Measurements from ENCODE around the gene FLAD1. TPM values are rescaled to one million over a fixed set of nuclear protein-coding genes. Genes with fewer than 3 reads are reported as not detected.
A peak's percentile ranks its signal among the peaks of the same experiment; 100 is the strongest.
"Not testable (repeated sequence)": the region's sequence is repeated elsewhere in the genome, so short reads cannot be mapped to it uniquely, and the experiment has no call there.

The FLAD1 gene
- total RNA-seq, 1 experiment from 2014 or later: 82.4 TPM

- peak within 1 kb of the TSS; percentile 59 for H3K4me3 ChIP-seq (ENCODE audit: low read depth, low read length, poor library complexity, severe bottlenecking)
- CTCF ChIA-PET: interaction anchor here (0.9 to 1.1 kb wide), 4 partner anchors 11 to 77 kb away, joined by 4 to 6 read pairs (median 4); partner anchors contain the start of gene PYGO2
- H3K9me3 ChIP-seq (ENCODE audit: low read depth, low read length, poor library complexity, severe bottlenecking): no peaks in the 10 kb centered on the region
- H3K4me1 ChIP-seq (ENCODE audit: insufficient read depth, low read length, poor library complexity, severe bottlenecking): peaks cover 48% of the 10 kb centered on the region
- peak within 1 kb of the TSS; percentile 96 for H3K27ac ChIP-seq (ENCODE audit: low read depth, low read length, poor library complexity, severe bottlenecking)
- no peak for TF ChIP-seq EZH2 (IDR thresholded peaks at IDR 0.05; ENCODE audit: borderline replicate concordance, low read depth, low read length, poor library complexity, severe bottlenecking)
- TF ChIP-seq, protein P1, sequence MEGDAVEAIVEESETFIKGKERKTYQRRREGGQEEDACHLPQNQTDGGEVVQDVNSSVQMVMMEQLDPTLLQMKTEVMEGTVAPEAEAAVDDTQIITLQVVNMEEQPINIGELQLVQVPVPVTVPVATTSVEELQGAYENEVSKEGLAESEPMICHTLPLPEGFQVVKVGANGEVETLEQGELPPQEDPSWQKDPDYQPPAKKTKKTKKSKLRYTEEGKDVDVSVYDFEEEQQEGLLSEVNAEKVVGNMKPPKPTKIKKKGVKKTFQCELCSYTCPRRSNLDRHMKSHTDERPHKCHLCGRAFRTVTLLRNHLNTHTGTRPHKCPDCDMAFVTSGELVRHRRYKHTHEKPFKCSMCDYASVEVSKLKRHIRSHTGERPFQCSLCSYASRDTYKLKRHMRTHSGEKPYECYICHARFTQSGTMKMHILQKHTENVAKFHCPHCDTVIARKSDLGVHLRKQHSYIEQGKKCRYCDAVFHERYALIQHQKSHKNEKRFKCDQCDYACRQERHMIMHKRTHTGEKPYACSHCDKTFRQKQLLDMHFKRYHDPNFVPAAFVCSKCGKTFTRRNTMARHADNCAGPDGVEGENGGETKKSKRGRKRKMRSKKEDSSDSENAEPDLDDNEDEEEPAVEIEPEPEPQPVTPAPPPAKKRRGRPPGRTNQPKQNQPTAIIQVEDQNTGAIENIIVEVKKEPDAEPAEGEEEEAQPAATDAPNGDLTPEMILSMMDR (conservative IDR thresholded peaks at IDR 0.05; ENCODE audit: low read depth, low read length): no peak
- DNase-seq (ENCODE audit: low spot score): peak; percentile 100
- peaks cover 23% of the 10 kb centered on the region for H3K36me3 ChIP-seq (ENCODE audit: insufficient read depth, low read length, poor library complexity, severe bottlenecking)
- BruUV-seq (replicated peaks): no TSS peak
- H3K27me3 ChIP-seq (replicated peaks; ENCODE audit: insufficient read depth, low read depth, low read length, poor library complexity): no peaks in the 10 kb centered on the region
- POLR2A ChIA-PET (ENCODE audit: low non-redundant PET): interaction anchor here (0.6 to 0.7 kb wide), 2 partner anchors 169 to 407 kb away, joined by 3 to 23 read pairs; partner anchors contain the start of gene CHRNB2
- intact Hi-C loops (cut with micrococcal nuclease; ENCODE audit: unreplicated experiment): no loop called here
Measured at GRCh38 chr1:154974102-154974807, 8.9 kb upstream of the FLAD1 start, which contains the start of gene CKS1B. Gene CKS1B, plus strand, starts transcription at chr1:154974681. Its CDS starts 65 bp downstream, at chr1:154974746.

DNA sequence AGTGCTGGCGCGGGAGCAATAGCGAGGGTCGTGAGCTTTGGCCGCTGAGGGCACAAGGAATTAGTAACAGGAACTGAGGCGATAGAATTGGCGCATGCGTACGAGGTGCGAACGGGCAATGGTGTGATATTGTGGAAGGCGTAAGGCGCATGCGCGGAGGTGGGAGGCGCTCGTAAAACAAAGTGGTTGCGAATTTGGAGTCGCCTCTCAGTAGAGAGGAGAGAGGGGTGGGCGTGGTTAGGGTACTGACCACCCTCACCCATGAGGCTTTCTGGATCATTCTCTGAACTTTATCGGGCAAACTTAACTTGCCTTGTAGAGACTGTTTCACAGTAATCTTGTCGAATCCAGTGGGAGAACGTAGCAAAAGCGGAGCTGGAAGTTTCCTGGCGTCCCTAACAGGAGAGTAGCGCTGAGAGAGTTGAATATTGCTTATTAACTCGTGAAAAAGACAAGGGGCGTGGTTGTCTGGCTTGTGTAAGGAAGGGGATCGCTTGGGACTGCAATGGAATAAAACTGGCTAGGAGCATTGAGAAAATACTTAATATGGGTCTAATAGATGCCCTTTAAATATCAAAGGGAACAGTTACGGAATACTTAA lies 8.2 kb upstream of the FLAD1 start:
- no peaks in the 10 kb centered on the region for H3K9me3 ChIP-seq (ENCODE audit: low read depth, low read length, poor library complexity, severe bottlenecking)
- TF ChIP-seq, protein P1 (conservative IDR thresholded peaks at IDR 0.05; ENCODE audit: low read depth, low read length): no peak
- no peak for TF ChIP-seq EZH2 (IDR thresholded peaks at IDR 0.05; ENCODE audit: borderline replicate concordance, low read depth, low read length, poor library complexity, severe bottlenecking)
- intact Hi-C loops (cut with micrococcal nuclease; ENCODE audit: unreplicated experiment): no loop called here
- H3K4me3 ChIP-seq (ENCODE audit: low read depth, low read length, poor library complexity, severe bottlenecking): peak overlapping the region; percentile 59
- H3K27me3 ChIP-seq (replicated peaks; ENCODE audit: insufficient read depth, low read depth, low read length, poor library complexity): no peaks in the 10 kb centered on the region
- CTCF ChIA-PET: no interaction called here
- peak; percentile 98 for DNase-seq (ENCODE audit: low spot score)
- peaks cover 29% of the 10 kb centered on the region for H3K36me3 ChIP-seq (ENCODE audit: insufficient read depth, low read length, poor library complexity, severe bottlenecking)
- BruUV-seq (replicated peaks): TSS peak; percentile 67
- peak overlapping the region; percentile 96 for H3K27ac ChIP-seq (ENCODE audit: low read depth, low read length, poor library complexity, severe bottlenecking)
- H3K4me1 ChIP-seq (ENCODE audit: insufficient read depth, low read length, poor library complexity, severe bottlenecking): peaks cover 46% of the 10 kb centered on the region
- POLR2A ChIA-PET (ENCODE audit: low non-redundant PET): no interaction called here

- ChIA-PET POLR2A (ENCODE audit: low non-redundant PET) (no interaction called here), CTCF (no interaction called here)
- H3K9me3 ChIP-seq (ENCODE audit: low read depth, low read length, poor library complexity, severe bottlenecking): no peaks in the 10 kb centered on the region
- H3K36me3 ChIP-seq (ENCODE audit: insufficient read depth, low read length, poor library complexity, severe bottlenecking): peaks cover 29% of the 10 kb centered on the region
- H3K4me1 ChIP-seq (ENCODE audit: insufficient read depth, low read length, poor library complexity, severe bottlenecking): peaks cover 46% of the 10 kb centered on the region
- no peaks in the 10 kb centered on the region for H3K27me3 ChIP-seq (replicated peaks; ENCODE audit: insufficient read depth, low read depth, low read length, poor library complexity)
- TF ChIP-seq, protein P1 (conservative IDR thresholded peaks at IDR 0.05; ENCODE audit: low read depth, low read length): no peak
- no peak for TF ChIP-seq EZH2 (IDR thresholded peaks at IDR 0.05; ENCODE audit: borderline replicate concordance, low read depth, low read length, poor library complexity, severe bottlenecking)
- no TSS peak for BruUV-seq (replicated peaks)
- DNase-seq (ENCODE audit: low spot score): no peak
- intact Hi-C loops (cut with micrococcal nuclease; ENCODE audit: unreplicated experiment): no loop called here
- H3K4me3 ChIP-seq (ENCODE audit: low read depth, low read length, poor library complexity, severe bottlenecking): peak overlapping the region; percentile 59
- peak overlapping the region; percentile 96 for H3K27ac ChIP-seq (ENCODE audit: low read depth, low read length, poor library complexity, severe bottlenecking)
Measured at GRCh38 chr1:154975409-154976059, 7.6 kb upstream of the FLAD1 start.

DNA sequence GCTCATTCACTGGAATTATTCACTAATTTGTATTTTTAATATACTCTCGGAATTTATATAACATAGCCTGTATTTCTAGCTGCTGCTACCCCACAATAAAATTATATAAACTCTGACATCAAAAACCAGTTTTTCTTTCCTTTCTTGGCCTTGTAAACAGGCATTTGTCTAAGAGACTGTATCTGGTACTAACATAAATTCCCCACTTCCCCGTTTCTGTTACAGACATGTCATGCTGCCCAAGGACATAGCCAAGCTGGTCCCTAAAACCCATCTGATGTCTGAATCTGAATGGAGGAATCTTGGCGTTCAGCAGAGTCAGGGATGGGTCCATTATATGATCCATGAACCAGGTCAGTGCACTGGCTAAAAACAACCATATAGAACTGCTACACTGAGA lies 5.4 kb upstream of the FLAD1 start:
- H3K9me3 ChIP-seq (ENCODE audit: low read depth, low read length, poor library complexity, severe bottlenecking); intact Hi-C loops (cut with micrococcal nuclease; ENCODE audit: unreplicated experiment); H3K4me3 ChIP-seq (ENCODE audit: low read depth, low read length, poor library complexity, severe bottlenecking); H3K27me3 ChIP-seq (replicated peaks; ENCODE audit: insufficient read depth, low read depth, low read length, poor library complexity); CTCF ChIA-PET; DNase-seq (ENCODE audit: low spot score); BruUV-seq (replicated peaks); POLR2A ChIA-PET (ENCODE audit: low non-redundant PET): not testable (repeated sequence)
- H3K27ac ChIP-seq (ENCODE audit: low read depth, low read length, poor library complexity, severe bottlenecking): peak overlapping the region; percentile 96
- H3K36me3 ChIP-seq (ENCODE audit: insufficient read depth, low read length, poor library complexity, severe bottlenecking): peaks cover 37% of the 10 kb centered on the region
- H3K4me1 ChIP-seq (ENCODE audit: insufficient read depth, low read length, poor library complexity, severe bottlenecking): peaks cover 32% of the 10 kb centered on the region
